HepG2 (cell line): ENCODE results near the gene NKD1. TPM values are rescaled to one million over a fixed set of nuclear protein-coding genes. Genes with fewer than 3 reads are reported as not detected.

Experiments used
- ATAC-seq: fragments of 200-7000 bp; cut with Tn5 transposase; 3 replicates; pipeline ENCODE4 v1.9.1; 2020; ENCODE audit warnings: mild to moderate bottlenecking, moderate library complexity
- BruUV-seq: library from RNA; stranded (reverse); fragments of 400-500 nt; replicated peaks from 2 replicates; lab custom pipeline; 2021; lab: Mats Ljungman, UMichigan
- CTCF ChIA-PET: fragments of 300-600 bp; formaldehyde crosslinking; extraction: SDS; loops from one replicate; lab custom pipeline; 2021; ENCODE audit warnings: low total read pairs, inconsistent platforms, low intra/inter-chr PET ratio; lab: Yijun Ruan, JAX
- POLR2A ChIA-PET: fragments of 350-600 bp; sonication (Branson Sonifier 250); formaldehyde crosslinking; loops from one replicate; lab custom pipeline; 2020; ENCODE audit warnings: antibody characterized with exemption, inconsistent platforms; lab: Yijun Ruan, JAX
- DNase-seq: peaks from one replicate; pipeline ENCODE4 v3.0.0-alpha.2; 2015; ENCODE audit warnings: low spot score
- FAIRE-seq: peaks from 3 replicates; lab custom pipeline; 2011; peaks lifted over from hg19 to GRCh38; lab: Jason Lieb, UNC
- H2AFZ ChIP-seq: one replicate; pipeline ENCODE4 v1.6.1; 2011; ENCODE audit warnings: low read length, inconsistent platforms
- H3K27ac ChIP-seq: fragments of 300-600 bp; 3 replicates; pipeline ENCODE4 v1.8.0; 2011; ENCODE audit warnings: mixed run types, mild to moderate bottlenecking, mixed read lengths, low read length, inconsistent platforms; ENCODE audit not compliant: insufficient read depth; ENCODE audit errors: extremely low read length
- H3K27me3 ChIP-seq, 2 experiments: fragments of 200-600 bp in 1 of 2; 2 replicates in 1 of 2; 3 replicates in 1 of 2; pipeline versions ENCODE4 v1.6.0 to v1.8.0; 2011; ENCODE audit warnings: low read length in 2 of 2, mild to moderate bottlenecking in 2 of 2, moderate library complexity in 2 of 2, inconsistent platforms in 1 of 2; ENCODE audit not compliant: insufficient read depth in 2 of 2, control insufficient read depth in 1 of 2
- H3K36me3 ChIP-seq, 2 experiments: fragments of 200-600 bp in 1 of 2; replicated peaks in 1 of 2; 2 replicates in 1 of 2; 3 replicates in 1 of 2; pipeline versions ENCODE4 v1.5.1 to v1.8.0; 2011; ENCODE audit warnings: low read length in 2 of 2, inconsistent platforms in 1 of 2; ENCODE audit not compliant: insufficient read depth in 2 of 2, control insufficient read depth in 1 of 2
- H3K4me1 ChIP-seq: 2 replicates; pipeline ENCODE4 v1.5.1; 2012; ENCODE audit warnings: low read length, inconsistent platforms; ENCODE audit not compliant: insufficient read depth
- H3K4me2 ChIP-seq: 2 replicates; pipeline ENCODE4 v1.6.0; 2011; ENCODE audit warnings: low read depth, low read length, inconsistent platforms
- H3K4me3 ChIP-seq, 3 experiments: fragments of 200-600 bp in 1 of 3; sonication (generic), shearing (Covaris generic) in 1 of 3; replicated peaks in 1 of 3; 2 replicates each; pipeline ENCODE4 v1.5.1; 2011 to 2016; ENCODE audit warnings: low read length in 3 of 3, inconsistent platforms in 2 of 3, low read depth in 2 of 3, mild to moderate bottlenecking in 2 of 3, control low read depth in 1 of 3, mixed read lengths in 1 of 3; ENCODE audit not compliant: insufficient read depth in 1 of 3
- H3K79me2 ChIP-seq: one replicate; pipeline ENCODE4 v1.6.1; 2011; ENCODE audit warnings: low read length, inconsistent platforms; ENCODE audit not compliant: insufficient read depth
- H3K9ac ChIP-seq: 2 replicates; pipeline ENCODE4 v1.6.0; 2011; ENCODE audit warnings: mild to moderate bottlenecking, low read depth, low read length, inconsistent platforms; ENCODE audit not compliant: insufficient read depth
- H3K9me3 ChIP-seq: 2 replicates; pipeline ENCODE4 v1.5.1; 2012; ENCODE audit warnings: mild to moderate bottlenecking, low read length
- H4K20me1 ChIP-seq: 2 replicates; pipeline ENCODE4 v1.6.0; 2011; ENCODE audit warnings: inconsistent platforms, mild to moderate bottlenecking, low read length, moderate library complexity; ENCODE audit not compliant: insufficient read depth
- AGO2 ChIP-seq: fragments of 200-400 bp; formaldehyde crosslinking; optimal IDR thresholded peaks from 2 replicates; pipeline ENCODE3; 2017; ENCODE audit warnings: mild to moderate bottlenecking, low read depth, low read length, moderate library complexity
- GZF1 ChIP-seq: sonication (generic); formaldehyde crosslinking; IDR thresholded peaks from 2 replicates; pipeline ENCODE4 v1.5.1; 2020; ENCODE audit warnings: mild to moderate bottlenecking, missing genetic modification reagents
- HIVEP1 ChIP-seq: sonication (generic); formaldehyde crosslinking; IDR thresholded peaks from 2 replicates; pipeline ENCODE4 v1.4.0; 2020; ENCODE audit warnings: mild to moderate bottlenecking, missing genetic modification reagents
- HOXA3 ChIP-seq: sonication (generic); formaldehyde crosslinking; IDR thresholded peaks from 2 replicates; pipeline ENCODE4 v1.5.0; 2020; ENCODE audit warnings: missing genetic modification reagents
- POLR2AphosphoS5 ChIP-seq: IDR thresholded peaks from 2 replicates; pipeline ENCODE4 v1.6.1; 2012; ENCODE audit warnings: low read depth, low read length
- RBM22 ChIP-seq: fragments of 200-400 bp; formaldehyde crosslinking; optimal IDR thresholded peaks from 2 replicates; pipeline ENCODE3; 2017; ENCODE audit warnings: mild to moderate bottlenecking, low read length, moderate library complexity
- SRSF4 ChIP-seq: fragments of 200-400 bp; formaldehyde crosslinking; IDR thresholded peaks from one replicate; pipeline ENCODE4 v1.6.1; 2018; ENCODE audit warnings: mild to moderate bottlenecking, low read depth, low read length, moderate library complexity; ENCODE audit not compliant: poor library complexity, severe bottlenecking
- SUZ12 ChIP-seq: fragments of 150-350 bp; IDR thresholded peaks from 2 replicates; pipeline ENCODE4 v1.6.1; 2014; ENCODE audit warnings: low read depth, low read length
- XBP1 ChIP-seq: sonication (generic); formaldehyde crosslinking; IDR thresholded peaks from 2 replicates; pipeline ENCODE4 v1.5.0; 2020; ENCODE audit warnings: missing genetic modification reagents
- YEATS4 ChIP-seq: sonication (generic); formaldehyde crosslinking; IDR thresholded peaks from 2 replicates; pipeline ENCODE4 v1.4.0; 2020; ENCODE audit warnings: missing genetic modification reagents, borderline replicate concordance
- ZFP91 ChIP-seq: sonication (generic); formaldehyde crosslinking; IDR thresholded peaks from 2 replicates; pipeline ENCODE4 v1.9.0; 2022; ENCODE audit warnings: missing genetic modification reagents, mild to moderate bottlenecking, borderline replicate concordance
- ZNF17 ChIP-seq: sonication (generic); formaldehyde crosslinking; IDR thresholded peaks from 2 replicates; pipeline ENCODE4 v1.5.0; 2020; ENCODE audit warnings: mild to moderate bottlenecking, missing genetic modification reagents
- ZNF382 ChIP-seq: sonication (generic); formaldehyde crosslinking; IDR thresholded peaks from 2 replicates; pipeline ENCODE4 v1.5.0; 2020; ENCODE audit warnings: missing genetic modification reagents, mild to moderate bottlenecking, borderline replicate concordance
- ZNF687 ChIP-seq: sonication (generic); formaldehyde crosslinking; IDR thresholded peaks from 2 replicates; pipeline ENCODE4 v1.5.1; 2020; ENCODE audit warnings: mild to moderate bottlenecking, missing genetic modification reagents, moderate library complexity
- WGBS: methylation state at CpG from one replicate; pipeline ENCODE4 v1.1.6; 2017; ENCODE audit warnings: low lambda C conversion rate; 5-methylcytosine and 5-hydroxymethylcytosine counted together
- in situ Hi-C: cut with HindIII; loops from 2 replicates; pipeline ENCODE4 v1.10.0; 2017; ENCODE audit warnings: low pct_unique_long_range_greater_than_20kb; ENCODE audit not compliant: extremely low pct_ligation_motif_present
- intact Hi-C: fragments of 100-400 bp; cut with micrococcal nuclease; formaldehyde crosslinking; loops from one replicate; pipeline ENCODE4 v1.10.0; 2022; ENCODE audit not compliant: unreplicated experiment
- polyA plus RNA-seq, 8 experiments: library from polyadenylated mRNA; depleted of rRNA in 3 of 8; stranded (reverse) in 7 of 8; unstranded in 1 of 8; fragments of >200 nt; fragmentation: Illumina TruSeq in 4 of 8; extraction: Trizol in 4 of 8; gene quantifications; 2 replicates each; pipeline versions ENCODE4 v1.2.1 to v1.2.3, GENCODE V29; 2011 to 2016; ENCODE audit warnings: low read depth in 4 of 8, missing spikeins in 1 of 8, mixed read lengths in 1 of 8; ENCODE audit not compliant: insufficient read depth in 1 of 8
- total RNA-seq, 5 experiments: library from RNA; depleted of rRNA; stranded (reverse); fragments of >200 nt; fragmentation: Illumina TruSeq; extraction: Trizol; gene quantifications; 2 replicates each; pipeline ENCODE4 v1.2.3, GENCODE V29; 2016; ENCODE audit warnings: low read depth in 1 of 5
- TF ChIP-seq, protein P1 (sequence below): sonication (generic); formaldehyde crosslinking; IDR thresholded peaks from 2 replicates; pipeline ENCODE4 v1.4.0; 2020; ENCODE audit warnings: mild to moderate bottlenecking, missing genetic modification reagents

Gene NKD1
- total and polyA plus RNA-seq, 2 of the 13 experiments (the other 11 are each of a cell fraction or from before 2014, with no cell fraction given), result 70.4 to 121 TPM

GRCh38 chr16:50618238-50618918 is 70.2 kb downstream of the NKD1 start:
- Histone ChIP-seq H3K4me3 (no peak overlapping the region), H3K4me1 (peaks cover 79% of the 10 kb centered on the region), H3K79me2 (peaks cover 23% of the 10 kb centered on the region), H3K9me3 (no peaks in the 10 kb centered on the region), H3K27me3 (no peaks in the 10 kb centered on the region), H2AFZ (no peak overlapping the region), H3K36me3 (peaks cover 79 to 99% of the 10 kb centered on the region in 2 experiments), H3K27ac (peak overlapping the region; percentile 67), H3K9ac (no peak overlapping the region), H3K4me2 (no peak overlapping the region), H4K20me1 (peaks cover 81% of the 10 kb centered on the region)
- no peak for FAIRE-seq
- 91% methylated on average over 11 of the region's 12 CpGs for WGBS
- intact Hi-C loops, result no loop called here
- BruUV-seq, result no TSS peak
- CTCF ChIA-PET, result no interaction called here
- POLR2A ChIA-PET, result interaction anchor here (1.3 kb wide), 1 partner anchor 56 kb away, joined by 3 read pairs; no protein-coding TSS in a partner anchor
- DNase-seq, result no peak
- in situ Hi-C loops, result no loop called here
- ATAC-seq, result no peak
- no peak for TF ChIP-seq ZNF17 (CRISPR knock-in tag)
- no peak for TF ChIP-seq ZNF382
- TF ChIP-seq, protein P1, sequence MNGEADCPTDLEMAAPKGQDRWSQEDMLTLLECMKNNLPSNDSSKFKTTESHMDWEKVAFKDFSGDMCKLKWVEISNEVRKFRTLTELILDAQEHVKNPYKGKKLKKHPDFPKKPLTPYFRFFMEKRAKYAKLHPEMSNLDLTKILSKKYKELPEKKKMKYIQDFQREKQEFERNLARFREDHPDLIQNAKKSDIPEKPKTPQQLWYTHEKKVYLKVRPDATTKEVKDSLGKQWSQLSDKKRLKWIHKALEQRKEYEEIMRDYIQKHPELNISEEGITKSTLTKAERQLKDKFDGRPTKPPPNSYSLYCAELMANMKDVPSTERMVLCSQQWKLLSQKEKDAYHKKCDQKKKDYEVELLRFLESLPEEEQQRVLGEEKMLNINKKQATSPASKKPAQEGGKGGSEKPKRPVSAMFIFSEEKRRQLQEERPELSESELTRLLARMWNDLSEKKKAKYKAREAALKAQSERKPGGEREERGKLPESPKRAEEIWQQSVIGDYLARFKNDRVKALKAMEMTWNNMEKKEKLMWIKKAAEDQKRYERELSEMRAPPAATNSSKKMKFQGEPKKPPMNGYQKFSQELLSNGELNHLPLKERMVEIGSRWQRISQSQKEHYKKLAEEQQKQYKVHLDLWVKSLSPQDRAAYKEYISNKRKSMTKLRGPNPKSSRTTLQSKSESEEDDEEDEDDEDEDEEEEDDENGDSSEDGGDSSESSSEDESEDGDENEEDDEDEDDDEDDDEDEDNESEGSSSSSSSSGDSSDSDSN (CRISPR knock-in tag), result no peak
- peak; percentile 24; the same call in 1 of the 2 replicates for TF ChIP-seq POLR2AphosphoS5
- no peak for TF ChIP-seq YEATS4 (CRISPR knock-in tag)
- TF ChIP-seq HOXA3 (CRISPR knock-in tag), result no peak
- peak; percentile 1 for TF ChIP-seq RBM22
- no peak for TF ChIP-seq SUZ12
- TF ChIP-seq ZNF687, result peak; percentile 42
- peak; percentile 96 for TF ChIP-seq AGO2
- TF ChIP-seq ZFP91, result peak; percentile 27; the same call in 1 of the 2 replicates
- no peak for TF ChIP-seq XBP1
- 0 out of 2 replicates have a peak, but pooled peaks have one; percentile 34 for TF ChIP-seq GZF1 (CRISPR knock-in tag)
- TF ChIP-seq SRSF4, result no peak
- TF ChIP-seq HIVEP1 (CRISPR knock-in tag), result no peak
